ENCODE results near the gene INTS11.
"Not testable (repeated sequence)": the region's sequence is repeated elsewhere in the genome, so short reads cannot be mapped to it uniquely, and the experiment has no call there.

GRCh38 chr1:1316199-1316598 lies 8.3 kb downstream of the INTS11 start:
- TF ChIP-seq CTCF (conservative IDR thresholded peaks at IDR 0.05); ZFX (IDR thresholded peaks at IDR 0.05): not testable (repeated sequence)
